Subcutaneous adipose tissue (tissue), 4 donors: ENCODE results near the gene ATF3. TPM values are rescaled to one million over a fixed set of nuclear protein-coding genes. Genes with fewer than 3 reads are reported as not detected.

Source experiments
- CTCF ChIP-seq: fragments of 450-650 bp; IDR thresholded peaks from one replicate; pipeline ENCODE4 v1.5.1; 2016; ENCODE audit warnings: low read depth, mild to moderate bottlenecking, control low read depth, antibody characterized with exemption, moderate library complexity
- total RNA-seq, 4 donors: library from RNA; depleted of rRNA; stranded (reverse); fragments of >200 nt; gene quantifications; one replicate each; pipeline ENCODE4 v1.1.0, GENCODE V29; 2016

Gene ATF3
- total RNA-seq, 4 donors from 2014 or later = 3.2 to 67.1 (median 20.7) TPM

- TF ChIP-seq CTCF = no peak
Observed at GRCh38 chr1:212582291-212582690, 26.3 kb upstream of the ATF3 start.

GRCh38 chr1:212582808-212583615 lies 25.5 kb upstream of the ATF3 start:
- TF ChIP-seq CTCF = no peak

- TF ChIP-seq CTCF = no peak
Observed at GRCh38 chr1:212583643-212584042, 24.9 kb upstream of the ATF3 start.

GRCh38 chr1:212584092-212584886 lies 24.3 kb upstream of the ATF3 start:
- no peak for TF ChIP-seq CTCF

- TF ChIP-seq CTCF = no peak
Observed at GRCh38 chr1:212585210-212585609, 23.4 kb upstream of the ATF3 start.

GRCh38 chr1:212586206-212587015 lies 22.1 kb upstream of the ATF3 start:
- TF ChIP-seq CTCF = no peak
